Stomach (tissue), 9 donors: ENCODE data around the gene SLC25A4. TPM values are rescaled to one million over a fixed set of nuclear protein-coding genes. Genes with fewer than 3 reads are reported as not detected.
"Not testable (repeated sequence)": the region's sequence is repeated elsewhere in the genome, so short reads cannot be mapped to it uniquely, and the experiment has no call there.

Source experiments
- DNase-seq, 2 donors: peaks; one replicate each; pipeline versions ENCODE4 v3.0.0 to v3.0.0-alpha.2; 2013 to 2019
- H3K27ac ChIP-seq, 5 donors: fragments of 200-600 bp in 4 of 5; sonication (generic) in 4 of 5; one replicate each; pipeline ENCODE4 v1.5.1; 2013 to 2019; ENCODE audit warnings: mild to moderate bottlenecking in 1 of 5, moderate library complexity in 1 of 5
- H3K27me3 ChIP-seq, 3 donors: fragments of 200-600 bp; sonication (generic); one replicate each; pipeline ENCODE4 v1.5.1; 2017 to 2019; ENCODE audit warnings: mixed run types in 1 of 3
- H3K36me3 ChIP-seq, 4 donors: fragments of 200-600 bp; sonication (generic); 1 replicate in 3 of 4; 2 replicates in 1 of 4; pipeline ENCODE4 v1.5.1; 2016 to 2019
- H3K4me1 ChIP-seq, 4 donors: fragments of 200-600 bp; sonication (generic); one replicate each; pipeline ENCODE4 v1.5.1; 2016 to 2019
- H3K4me3 ChIP-seq, 4 donors: fragments of 200-600 bp; sonication (generic) in 3 of 4; one replicate each; pipeline ENCODE4 v1.5.1; 2016 to 2019; ENCODE audit warnings: mild to moderate bottlenecking in 1 of 4
- H3K9me3 ChIP-seq, 4 donors: fragments of 200-600 bp; sonication (generic); one replicate each; pipeline ENCODE4 v1.5.1; 2016 to 2019
- EP300 ChIP-seq: sonication (generic); formaldehyde crosslinking; IDR thresholded peaks from one replicate; pipeline ENCODE4 v1.6.1; 2017; ENCODE audit warnings: antibody characterized with exemption
- POLR2A ChIP-seq, 4 donors: fragments of 450-650 bp; IDR thresholded peaks; one replicate each; pipeline ENCODE4 v1.6.1; 2016; ENCODE audit warnings: antibody characterized with exemption in 4 of 4, control low read depth in 2 of 4, mild to moderate bottlenecking in 1 of 4, moderate library complexity in 1 of 4
- POLR2AphosphoS5 ChIP-seq, 3 donors: sonication (generic); formaldehyde crosslinking; IDR thresholded peaks; one replicate each; pipeline ENCODE4 v1.6.1; 2016; ENCODE audit warnings: antibody characterized with exemption in 3 of 3
- WGBS, 5 donors: extraction: QIAGEN DNeasy Blood & Tissue Kit in 3 of 5; methylation state at CpG; one replicate each; pipeline versions ENCODE4 v1.1.5 to v1.1.7; 2013 to 2018; 5-methylcytosine and 5-hydroxymethylcytosine counted together
- intact Hi-C: fragments of 100-400 bp; cut with DNase I; formaldehyde crosslinking; loops from one replicate; pipeline ENCODE4 v1.15.1; 2023; ENCODE audit warnings: low total_unique reads
- polyA plus RNA-seq, 3 donors: library from polyadenylated mRNA; stranded (reverse); fragments of 200-250 nt; gene quantifications; one replicate each; pipeline ENCODE4 v1.2.3, GENCODE V29; 2013
- total RNA-seq, 5 donors: library from RNA; depleted of rRNA; stranded (reverse); fragments of >200 nt; gene quantifications; one replicate each; pipeline versions ENCODE4 v1.1.0 to v1.2.3, GENCODE V29; 2014 to 2016
- TF ChIP-seq, protein P1 (sequence below), 7 experiments: fragments of 450-650 bp in 4 of 7; fragments of 200-600 bp in 3 of 7; sonication (generic) in 3 of 7; IDR thresholded peaks; one replicate each; pipeline ENCODE4 v1.5.1; 2016 to 2019; ENCODE audit warnings: antibody characterized with exemption in 7 of 7, control low read depth in 2 of 7, mild to moderate bottlenecking in 1 of 7
- donor health status: healthy with polysubstance abuse.
- donor health status: Bipolar disorder and iron deficiency.
- donor health status: healthy.

SLC25A4 gene
- total and polyA plus RNA-seq, 8 donors, result 10.7 to 140 (median 43.1) TPM

- WGBS, 5 donors, result 85 to 93% (median 90%) methylated on average over 7 of the region's 7 CpGs
- H3K9me3 ChIP-seq, result no peaks in the 10 kb centered on the region
Observed at GRCh38 chr4:185117300-185117934, 25.6 kb upstream of the SLC25A4 start.

GRCh38 chr4:185118876-185119275, 24.2 kb upstream of the SLC25A4 start:
- Histone ChIP-seq H3K27me3 (no peaks in the 10 kb centered on the region), H3K9me3 (no peaks in the 10 kb centered on the region), H3K36me3 (no peaks in the 10 kb centered on the region), H3K4me3 (no peak overlapping the region), H3K27ac (no peak overlapping the region), H3K4me1 (peaks cover 0 to 15% (median 5%) of the 10 kb centered on the region in 4 donors)
- intact Hi-C loops, result no loop called here
- 83 to 95% (median 86%) methylated on average over 7 of the region's 7 CpGs for WGBS, 5 donors
- TF ChIP-seq POLR2A (IDR thresholded peaks at IDR 0.05) (no peak), POLR2AphosphoS5 (IDR thresholded peaks at IDR 0.05) (no peak), EP300 (no peak)
- TF ChIP-seq, protein P1, sequence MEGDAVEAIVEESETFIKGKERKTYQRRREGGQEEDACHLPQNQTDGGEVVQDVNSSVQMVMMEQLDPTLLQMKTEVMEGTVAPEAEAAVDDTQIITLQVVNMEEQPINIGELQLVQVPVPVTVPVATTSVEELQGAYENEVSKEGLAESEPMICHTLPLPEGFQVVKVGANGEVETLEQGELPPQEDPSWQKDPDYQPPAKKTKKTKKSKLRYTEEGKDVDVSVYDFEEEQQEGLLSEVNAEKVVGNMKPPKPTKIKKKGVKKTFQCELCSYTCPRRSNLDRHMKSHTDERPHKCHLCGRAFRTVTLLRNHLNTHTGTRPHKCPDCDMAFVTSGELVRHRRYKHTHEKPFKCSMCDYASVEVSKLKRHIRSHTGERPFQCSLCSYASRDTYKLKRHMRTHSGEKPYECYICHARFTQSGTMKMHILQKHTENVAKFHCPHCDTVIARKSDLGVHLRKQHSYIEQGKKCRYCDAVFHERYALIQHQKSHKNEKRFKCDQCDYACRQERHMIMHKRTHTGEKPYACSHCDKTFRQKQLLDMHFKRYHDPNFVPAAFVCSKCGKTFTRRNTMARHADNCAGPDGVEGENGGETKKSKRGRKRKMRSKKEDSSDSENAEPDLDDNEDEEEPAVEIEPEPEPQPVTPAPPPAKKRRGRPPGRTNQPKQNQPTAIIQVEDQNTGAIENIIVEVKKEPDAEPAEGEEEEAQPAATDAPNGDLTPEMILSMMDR (IDR thresholded peaks at IDR 0.05), result no peak
- no peak for DNase-seq

More at GRCh38 chr4:185117300-185117934, 25.6 kb upstream of the SLC25A4 start:
- DNase-seq, result no peak
- no peak overlapping the region for H3K4me3 ChIP-seq
- no peak overlapping the region for H3K27ac ChIP-seq
- no peaks in the 10 kb centered on the region for H3K36me3 ChIP-seq
- no peaks in the 10 kb centered on the region for H3K27me3 ChIP-seq
- intact Hi-C loops, result no loop called here
- TF ChIP-seq EP300, result no peak
- no peak for TF ChIP-seq POLR2A (IDR thresholded peaks at IDR 0.05)
- TF ChIP-seq, protein P1 (IDR thresholded peaks at IDR 0.05), result no peak
- TF ChIP-seq POLR2AphosphoS5 (IDR thresholded peaks at IDR 0.05), result no peak
- peaks cover 3 to 23% (median 11%) of the 10 kb centered on the region in 4 donors for H3K4me1 ChIP-seq

DNA sequence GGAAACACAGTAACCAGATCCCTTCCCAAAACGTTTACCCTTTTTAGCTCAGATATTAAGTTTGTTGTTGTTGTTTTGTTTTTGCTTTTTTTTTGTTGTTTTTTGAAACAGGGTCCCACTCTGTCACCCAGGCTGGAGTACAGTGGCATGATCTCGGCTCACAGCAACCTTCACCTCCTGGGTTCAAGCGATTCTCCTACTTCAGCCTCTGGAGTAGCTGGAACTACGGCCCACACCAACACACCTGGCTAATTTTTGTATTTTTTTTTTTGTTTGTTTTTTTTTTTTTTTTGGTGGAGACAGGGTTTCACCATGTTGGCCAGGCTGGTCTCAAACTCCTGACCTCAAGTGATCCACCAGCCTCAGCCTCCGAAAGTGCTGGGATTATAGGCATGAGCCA, 23.6 kb upstream of the SLC25A4 start:
- H3K27me3 ChIP-seq, H3K4me3 ChIP-seq, intact Hi-C loops, DNase-seq, H3K27ac ChIP-seq, H3K36me3 ChIP-seq, H3K9me3 ChIP-seq: not testable (repeated sequence)
- 78 to 85% (median 83%) methylated on average over 5 of the region's 5 CpGs for WGBS, 5 donors
- peaks cover 0 to 15% (median 5%) of the 10 kb centered on the region in 4 donors for H3K4me1 ChIP-seq

DNA sequence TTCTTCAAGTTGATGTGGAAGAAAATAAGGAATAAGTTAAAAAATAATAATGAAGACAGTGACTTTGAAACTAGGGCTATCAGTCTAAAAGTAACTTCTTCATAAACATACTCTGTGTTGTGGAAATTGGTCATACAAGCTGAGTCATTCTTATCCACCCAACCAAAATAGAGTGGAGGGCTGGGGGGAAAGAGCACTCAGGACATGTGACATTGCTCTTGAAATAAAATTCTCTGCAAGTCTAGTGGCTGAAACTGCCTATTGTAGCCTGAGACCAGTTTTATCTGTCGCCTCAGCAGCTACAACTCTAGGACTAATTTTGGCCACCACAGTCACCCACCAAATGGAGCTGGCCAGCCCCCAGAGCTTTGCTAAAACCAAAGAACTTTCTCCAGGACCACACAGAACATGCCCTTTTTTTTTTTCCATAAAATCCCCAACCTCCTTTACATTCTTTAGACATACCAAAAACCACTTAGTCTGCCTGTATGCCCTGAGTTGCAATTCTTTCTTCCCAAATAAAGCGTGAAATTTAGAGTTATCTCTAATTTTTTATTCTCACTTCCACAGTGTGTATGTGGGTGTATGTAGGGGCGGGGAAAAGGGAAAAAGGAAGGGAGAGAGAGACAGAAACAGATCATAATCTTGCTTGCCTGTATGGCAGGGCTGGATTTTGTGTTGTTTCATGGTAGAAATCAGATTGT, 23.0 kb upstream of the SLC25A4 start:
- no peak for DNase-seq
- TF ChIP-seq, protein P1 (IDR thresholded peaks at IDR 0.05), result no peak
- no peak for TF ChIP-seq EP300
- 82 to 90% (median 87%) methylated on average over 3 of the region's 3 CpGs for WGBS, 5 donors
- H3K27me3 ChIP-seq, result no peaks in the 10 kb centered on the region
- no peaks in the 10 kb centered on the region for H3K36me3 ChIP-seq
- no peak overlapping the region for H3K27ac ChIP-seq
- H3K4me1 ChIP-seq, result peaks cover 0 to 14% (median 5%) of the 10 kb centered on the region in 4 donors
- H3K4me3 ChIP-seq, result no peak overlapping the region
- no peaks in the 10 kb centered on the region for H3K9me3 ChIP-seq
- intact Hi-C loops, result no loop called here

GRCh38 chr4:185120631-185120946, 22.5 kb upstream of the SLC25A4 start:
- intact Hi-C loops, result no loop called here
- 76 to 84% (median 83%) methylated on average over 6 of the region's 6 CpGs for WGBS, 5 donors
- no peaks in the 10 kb centered on the region for H3K36me3 ChIP-seq
- no peak for TF ChIP-seq POLR2A (IDR thresholded peaks at IDR 0.05)
- TF ChIP-seq EP300, result no peak
- no peak for TF ChIP-seq POLR2AphosphoS5 (IDR thresholded peaks at IDR 0.05)
- TF ChIP-seq, protein P1 (IDR thresholded peaks at IDR 0.05), result no peak
- no peak overlapping the region for H3K27ac ChIP-seq
- peaks cover 0 to 8% (median 4%) of the 10 kb centered on the region in 4 donors for H3K4me1 ChIP-seq
- H3K4me3 ChIP-seq, result no peak overlapping the region
- H3K9me3 ChIP-seq, result no peaks in the 10 kb centered on the region
- DNase-seq, result no peak
- peaks cover 0 to 3% (median 0%) of the 10 kb centered on the region in 3 donors for H3K27me3 ChIP-seq
